ENCODE results near the gene SBF1.

SBF1 gene

GRCh38 chr22:50505776-50506610 is 31.2 kb upstream of the SBF1 start:
- Histone ChIP-seq H3K4me2 (ENCODE audit: insufficient read depth, low read length, poor library complexity, severe bottlenecking) (peak overlapping the region; percentile 77), H4K8ac (ENCODE audit: low read depth, low read length) (no peak overlapping the region), H3K18ac (ENCODE audit: low read length) (no peak overlapping the region), H3K9ac (ENCODE audit: low read depth, low read length, poor library complexity) (peak overlapping the region; percentile 44), H3K23ac (ENCODE audit: low read depth, low read length, poor library complexity) (peak overlapping the region; percentile 65), H3K4me1 (ENCODE audit: control insufficient read depth in 2 of 2, insufficient read depth in 1 of 2, low read depth in 1 of 2, low read length in 2 of 2) (peaks cover 9 to 12% of the 10 kb centered on the region in 2 donors), H2BK15ac (ENCODE audit: low read length) (no peak overlapping the region), H3K14ac (ENCODE audit: low read length) (no peak overlapping the region), H2AK5ac (ENCODE audit: low read depth, low read length) (no peak overlapping the region), H3K4ac (ENCODE audit: low read length) (no peak overlapping the region), H2BK5ac (ENCODE audit: low read length) (no peak overlapping the region), H3K9me3 (replicated peaks in 1 of 2; ENCODE audit: control insufficient read depth in 2 of 2, insufficient read depth in 1 of 2, low read depth in 1 of 2, low read length in 2 of 2) (no peaks in the 10 kb centered on the region), H2BK120ac (ENCODE audit: low read depth, low read length) (no peak overlapping the region), H2BK12ac (ENCODE audit: low read length) (no peak overlapping the region), H2AFZ (ENCODE audit: low read length) (no peak overlapping the region), H3K79me1 (ENCODE audit: low read depth, low read length) (peaks cover 18% of the 10 kb centered on the region), H3K4me3 (ENCODE audit: low read length in 2 of 2) (peak overlapping the region in 1 of 2 donors; percentile 69), H3K36me3 (replicated peaks in 1 of 2; ENCODE audit: control insufficient read depth in 2 of 2, insufficient read depth in 2 of 2, low read length in 2 of 2) (peaks cover 16 to 42% of the 10 kb centered on the region in 2 donors), H3K27me3 (ENCODE audit: control insufficient read depth in 3 of 3, insufficient read depth in 3 of 3, low read depth in 1 of 3, low read length in 3 of 3) (no peaks in the 10 kb centered on the region), H4K91ac (ENCODE audit: low read depth, low read length, poor library complexity) (no peak overlapping the region), H3K27ac (replicated peaks; ENCODE audit: low read length) (no peak overlapping the region)
- no CpG with 5 or more reads among the region's 41 CpGs for WGBS, 2 donors (ENCODE audit: extremely low coverage in 2 of 2, insufficient read length in 2 of 2, insufficient replicate concordance in 1 of 2)
- no peak for DNase-seq (ENCODE audit: low spot score)

- H2BK120ac ChIP-seq (ENCODE audit: low read depth, low read length): no peak overlapping the region
- no peak overlapping the region for H4K8ac ChIP-seq (ENCODE audit: low read depth, low read length)
- no peak overlapping the region for H3K4me2 ChIP-seq (ENCODE audit: insufficient read depth, low read length, poor library complexity, severe bottlenecking)
- H3K9ac ChIP-seq (ENCODE audit: low read depth, low read length, poor library complexity): no peak overlapping the region
- H3K27me3 ChIP-seq (ENCODE audit: control insufficient read depth in 3 of 3, insufficient read depth in 3 of 3, low read depth in 1 of 3, low read length in 3 of 3): no peaks in the 10 kb centered on the region
- DNase-seq (ENCODE audit: low spot score): no peak
- H3K27ac ChIP-seq (replicated peaks; ENCODE audit: low read length): no peak overlapping the region
- H3K9me3 ChIP-seq (replicated peaks in 1 of 2; ENCODE audit: control insufficient read depth in 2 of 2, insufficient read depth in 1 of 2, low read depth in 1 of 2, low read length in 2 of 2): no peaks in the 10 kb centered on the region
- WGBS, 2 donors (ENCODE audit: extremely low coverage in 2 of 2, insufficient read length in 2 of 2, insufficient replicate concordance in 1 of 2): no CpG with 5 or more reads among the region's 14 CpGs
- H3K4me1 ChIP-seq (ENCODE audit: control insufficient read depth in 2 of 2, insufficient read depth in 1 of 2, low read depth in 1 of 2, low read length in 2 of 2): peaks cover 9 to 12% of the 10 kb centered on the region in 2 donors
- H3K4ac ChIP-seq (ENCODE audit: low read length): no peak overlapping the region
- peak overlapping the region in 1 of 2 donors; percentile 69 for H3K4me3 ChIP-seq (ENCODE audit: low read length in 2 of 2)
- no peak overlapping the region for H3K18ac ChIP-seq (ENCODE audit: low read length)
- H2BK5ac ChIP-seq (ENCODE audit: low read length): no peak overlapping the region
- H2AK5ac ChIP-seq (ENCODE audit: low read depth, low read length): no peak overlapping the region
- H2BK15ac ChIP-seq (ENCODE audit: low read length): no peak overlapping the region
- no peak overlapping the region for H3K14ac ChIP-seq (ENCODE audit: low read length)
- H3K23ac ChIP-seq (ENCODE audit: low read depth, low read length, poor library complexity): peak overlapping the region; percentile 43
- H3K36me3 ChIP-seq (replicated peaks in 1 of 2; ENCODE audit: control insufficient read depth in 2 of 2, insufficient read depth in 2 of 2, low read length in 2 of 2): peaks cover 16 to 39% of the 10 kb centered on the region in 2 donors
- H3K79me1 ChIP-seq (ENCODE audit: low read depth, low read length): peaks cover 18% of the 10 kb centered on the region
- no peak overlapping the region for H2BK12ac ChIP-seq (ENCODE audit: low read length)
- H4K91ac ChIP-seq (ENCODE audit: low read depth, low read length, poor library complexity): no peak overlapping the region
- no peak overlapping the region for H2AFZ ChIP-seq (ENCODE audit: low read length)
These were observed 30.5 kb upstream of the SBF1 start for GRCh38 chr22:50505276-50505775.

DNA sequence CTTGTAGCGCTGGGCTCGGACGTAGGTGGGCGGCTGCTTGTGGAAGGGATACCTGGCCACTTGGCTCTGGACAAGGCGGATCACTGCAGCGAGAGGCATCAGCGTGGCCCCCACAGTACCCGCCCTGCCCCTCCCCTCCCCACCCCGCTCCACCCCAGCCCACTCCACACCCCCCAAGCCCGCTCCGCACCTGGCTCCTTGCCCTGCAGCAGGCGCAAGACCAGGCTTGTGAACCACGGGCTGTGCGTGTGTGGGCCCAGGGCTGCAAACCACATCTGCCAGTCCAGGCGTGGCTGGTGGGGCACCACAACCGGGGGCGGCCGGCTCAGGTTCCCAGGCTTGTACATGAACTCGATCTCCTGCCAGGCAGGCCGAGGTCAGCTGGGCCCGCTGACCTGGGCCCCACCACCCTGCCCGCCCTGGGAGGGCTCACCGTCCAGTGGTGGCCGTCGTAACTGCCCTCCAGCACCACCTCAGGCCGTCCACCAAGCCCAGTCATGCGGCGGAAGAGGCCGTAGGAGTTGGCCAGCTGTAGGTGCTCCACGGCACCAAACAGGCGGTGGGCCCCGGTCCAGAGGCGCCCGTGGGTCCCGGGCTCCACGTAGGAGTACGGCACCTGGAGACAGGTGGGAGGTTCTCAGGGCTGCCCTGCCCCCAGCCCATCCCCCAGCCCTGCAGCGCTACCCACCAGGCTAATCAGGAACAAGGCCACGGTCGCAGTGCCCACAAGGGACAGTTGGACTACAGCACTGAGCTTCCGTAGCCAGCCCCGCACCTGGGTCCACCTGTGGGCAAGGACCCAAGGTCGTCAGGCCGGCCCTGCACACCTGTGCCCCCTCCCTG is 29.8 kb upstream of the SBF1 start:
- Histone ChIP-seq H3K4ac (ENCODE audit: low read length) (no peak overlapping the region), H3K14ac (ENCODE audit: low read length) (no peak overlapping the region), H3K4me1 (ENCODE audit: control insufficient read depth in 2 of 2, insufficient read depth in 1 of 2, low read depth in 1 of 2, low read length in 2 of 2) (peaks cover 9 to 12% of the 10 kb centered on the region in 2 donors), H3K27me3 (ENCODE audit: control insufficient read depth in 3 of 3, insufficient read depth in 3 of 3, low read depth in 1 of 3, low read length in 3 of 3) (no peaks in the 10 kb centered on the region), H4K8ac (ENCODE audit: low read depth, low read length) (no peak overlapping the region), H2AFZ (ENCODE audit: low read length) (no peak overlapping the region), H3K4me2 (ENCODE audit: insufficient read depth, low read length, poor library complexity, severe bottlenecking) (no peak overlapping the region), H4K91ac (ENCODE audit: low read depth, low read length, poor library complexity) (no peak overlapping the region), H2BK12ac (ENCODE audit: low read length) (no peak overlapping the region), H2BK5ac (ENCODE audit: low read length) (no peak overlapping the region), H2BK120ac (ENCODE audit: low read depth, low read length) (no peak overlapping the region), H3K4me3 (ENCODE audit: low read length in 2 of 2) (no peak overlapping the region), H3K79me1 (ENCODE audit: low read depth, low read length) (peaks cover 18% of the 10 kb centered on the region), H2BK15ac (ENCODE audit: low read length) (no peak overlapping the region), H3K23ac (ENCODE audit: low read depth, low read length, poor library complexity) (no peak overlapping the region), H3K18ac (ENCODE audit: low read length) (no peak overlapping the region), H3K9ac (ENCODE audit: low read depth, low read length, poor library complexity) (no peak overlapping the region), H3K36me3 (replicated peaks in 1 of 2; ENCODE audit: control insufficient read depth in 2 of 2, insufficient read depth in 2 of 2, low read length in 2 of 2) (peaks cover 16 to 36% of the 10 kb centered on the region in 2 donors), H3K9me3 (replicated peaks in 1 of 2; ENCODE audit: control insufficient read depth in 2 of 2, insufficient read depth in 1 of 2, low read depth in 1 of 2, low read length in 2 of 2) (no peaks in the 10 kb centered on the region), H3K27ac (replicated peaks; ENCODE audit: low read length) (no peak overlapping the region), H2AK5ac (ENCODE audit: low read depth, low read length) (no peak overlapping the region)
- no CpG with 5 or more reads among the region's 44 CpGs for WGBS, 2 donors (ENCODE audit: extremely low coverage in 2 of 2, insufficient read length in 2 of 2, insufficient replicate concordance in 1 of 2)
- no peak for DNase-seq (ENCODE audit: low spot score)

Measured in neuronal stem cell (in vitro differentiated cells).